NCI-H2029 treated with DMSO at 0.1 percent for 48 hours (cell line): ENCODE data around the gene GPC6.
A peak's percentile ranks its signal among the peaks of the same experiment; 100 is the strongest.
"Not testable (repeated sequence)": the region's sequence is repeated elsewhere in the genome, so short reads cannot be mapped to it uniquely, and the experiment has no call there.

Experiments used
- DNase-seq: peaks from one replicate; lab custom pipeline; 2025; lab: John Stamatoyannopoulos, UW

GPC6 gene

DNA sequence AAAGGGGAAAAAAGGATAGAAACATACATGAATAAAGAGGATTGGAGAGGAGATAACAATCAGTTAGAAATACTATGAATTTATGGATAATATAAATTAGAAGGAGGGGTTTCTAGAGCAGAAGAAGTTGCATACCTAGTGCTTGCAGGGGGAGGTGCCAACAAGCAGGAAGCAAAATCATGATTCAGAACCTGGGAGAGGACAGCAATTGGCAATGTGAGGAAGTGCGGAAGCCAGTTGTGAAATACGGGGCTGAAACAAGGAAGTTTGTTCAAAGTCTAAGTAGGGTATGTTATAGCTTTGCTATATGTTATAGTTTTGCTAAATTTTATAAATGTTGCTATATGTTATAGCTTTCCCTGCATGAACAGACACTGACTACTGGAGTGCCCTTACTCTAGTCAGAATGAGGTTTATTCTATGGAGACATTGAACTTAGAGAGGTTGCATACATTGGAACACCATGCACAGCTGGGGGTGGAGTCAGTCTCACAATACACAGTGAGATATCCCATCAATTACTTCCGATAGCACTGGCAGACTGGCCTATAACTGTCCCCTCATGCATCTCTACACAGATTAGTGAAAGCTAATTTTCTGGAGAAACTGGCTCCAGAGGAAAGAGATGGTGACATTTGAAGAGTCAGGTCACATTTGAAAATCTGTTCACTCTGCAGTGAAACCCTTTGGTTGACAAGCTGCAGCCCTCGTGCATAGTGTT, 92.1 kb downstream of the GPC6 start:
- no peak for DNase-seq

DNA sequence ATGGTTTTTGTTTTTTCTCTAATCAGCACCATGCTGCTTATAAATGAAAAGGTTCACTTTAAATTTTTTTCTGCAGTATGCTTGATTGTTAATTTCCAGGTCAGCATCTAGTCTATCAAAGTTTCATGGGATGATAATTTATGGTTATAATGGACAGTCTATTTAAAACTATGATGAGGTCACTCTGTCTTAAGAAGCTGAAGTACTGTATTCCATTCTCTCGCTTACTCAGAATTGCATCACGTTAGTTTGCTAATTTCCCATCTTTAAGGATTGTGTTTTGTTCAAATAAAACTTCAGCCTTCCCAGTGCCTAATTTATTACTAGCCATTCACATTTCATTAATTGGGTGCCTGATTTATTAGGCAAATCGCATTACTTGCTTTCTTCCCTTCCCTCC, 94.3 kb downstream of the GPC6 start:
- no peak for DNase-seq

- not testable (repeated sequence) for DNase-seq
These were observed 97.3 kb downstream of the GPC6 start for GRCh38 chr13:93323880-93324279.

- no peak for DNase-seq
These were observed 99.0 kb downstream of the GPC6 start for GRCh38 chr13:93325303-93326233.

DNA sequence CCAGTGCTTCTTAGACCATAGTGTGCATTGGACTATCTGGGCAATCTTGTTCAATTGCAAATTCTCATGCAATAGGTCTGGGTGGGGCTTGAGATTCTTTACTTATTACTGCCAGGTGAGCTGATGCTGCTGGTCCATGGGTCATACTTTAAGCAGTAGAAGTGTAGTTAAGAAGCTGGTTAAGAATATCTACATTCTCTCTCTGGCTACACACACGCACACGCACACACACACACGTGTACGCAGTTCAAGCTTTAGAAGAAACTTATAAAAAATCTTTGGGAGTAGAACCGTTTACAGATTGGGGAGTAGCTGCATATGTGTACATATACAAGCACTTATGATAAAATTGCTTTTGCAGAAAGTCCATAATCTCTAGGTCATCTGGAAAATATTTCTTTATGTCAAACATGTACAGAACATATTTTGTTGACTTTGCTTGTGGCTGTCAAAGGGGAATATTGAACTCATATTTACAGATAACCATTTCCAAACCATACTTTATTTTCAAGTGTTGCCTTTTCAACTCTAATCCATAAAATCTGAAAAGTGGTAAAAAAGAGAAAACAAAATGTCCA, 99.7 kb downstream of the GPC6 start:
- DNase-seq, result no peak

DNA sequence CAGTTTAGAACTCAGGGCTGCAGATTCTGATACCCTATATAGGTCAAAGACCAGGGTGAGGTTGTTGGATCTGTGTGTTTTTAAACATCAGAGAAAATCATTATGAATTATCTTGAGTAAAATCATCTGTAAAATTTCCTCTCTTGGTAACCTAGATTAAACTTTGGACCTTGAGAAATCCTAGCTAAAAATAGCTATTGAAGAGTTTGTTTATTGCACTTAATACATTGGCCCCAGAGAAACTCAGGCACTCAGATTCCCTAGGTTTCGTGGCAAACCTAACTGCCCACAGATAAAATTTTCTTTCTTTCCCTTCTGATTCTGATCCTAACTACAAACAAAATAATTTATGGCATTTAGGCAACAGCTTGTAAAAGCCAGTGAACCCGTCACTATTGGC, 102.3 kb downstream of the GPC6 start:
- DNase-seq, result no peak

DNA sequence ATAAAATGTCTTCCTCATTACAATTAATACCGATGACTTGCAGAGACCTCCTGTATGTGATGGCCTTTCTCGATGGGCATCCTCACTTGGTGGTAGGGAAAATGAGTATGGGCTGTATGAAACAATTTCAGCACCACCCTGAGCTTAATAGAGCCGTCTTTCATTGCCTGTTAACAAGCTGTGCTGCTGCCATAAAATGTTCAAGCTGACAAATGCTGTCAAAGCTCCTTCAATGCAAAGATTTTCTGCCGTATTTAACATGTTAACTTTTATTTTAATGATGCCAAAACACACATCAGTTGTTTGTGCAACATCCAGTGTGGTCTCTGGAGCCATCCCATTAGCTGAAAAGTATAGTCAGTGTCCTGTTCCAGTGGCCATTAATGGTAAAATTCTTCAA, 110.1 kb downstream of the GPC6 start:
- DNase-seq, result no peak

DNA sequence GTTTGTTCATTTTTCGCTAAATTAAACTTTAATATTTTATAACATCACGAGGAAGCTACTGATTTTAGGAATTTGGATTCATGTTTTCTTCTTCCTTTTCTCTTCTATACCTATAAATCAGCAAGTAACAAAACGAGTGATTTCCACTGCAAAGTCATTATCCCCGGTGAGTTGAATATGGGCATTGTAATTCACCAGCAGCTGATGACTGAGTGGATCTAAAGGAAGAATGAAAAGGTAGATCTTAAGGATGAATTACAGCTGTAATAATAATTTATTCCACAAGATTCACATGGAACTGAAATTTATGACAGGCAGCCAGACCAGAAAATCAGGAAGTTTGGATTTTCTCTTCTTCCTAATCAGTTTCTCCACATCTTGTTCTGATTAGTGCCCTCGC, 111.4 kb downstream of the GPC6 start:
- no peak for DNase-seq

- DNase-seq, result no peak
These were observed 112.3 kb downstream of the GPC6 start for GRCh38 chr13:93338906-93339305.

- no peak for DNase-seq
These were observed 112.9 kb downstream of the GPC6 start for GRCh38 chr13:93339550-93339949.

DNA sequence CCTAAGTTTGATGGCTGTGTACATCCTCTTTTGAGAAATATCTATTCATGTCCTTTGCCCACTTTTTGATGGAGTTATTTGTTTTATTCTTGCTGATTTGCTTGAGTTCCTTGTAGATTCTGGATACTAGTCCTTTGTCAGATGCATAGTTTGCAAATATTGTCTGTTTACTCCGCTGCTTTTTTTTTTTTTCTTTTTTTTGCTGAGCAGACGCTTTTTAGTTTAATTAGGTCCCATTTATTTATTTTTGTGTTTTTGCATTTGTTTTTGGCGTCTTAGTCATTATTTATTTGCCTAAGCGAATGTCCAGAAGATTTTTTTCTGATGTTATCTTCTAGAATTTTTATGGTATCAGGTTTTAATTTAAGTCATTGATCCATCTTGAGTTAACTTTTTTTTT, 114.9 kb downstream of the GPC6 start:
- no peak for DNase-seq

GRCh38 chr13:93343097-93343496, 116.5 kb downstream of the GPC6 start:
- no peak for DNase-seq

DNA sequence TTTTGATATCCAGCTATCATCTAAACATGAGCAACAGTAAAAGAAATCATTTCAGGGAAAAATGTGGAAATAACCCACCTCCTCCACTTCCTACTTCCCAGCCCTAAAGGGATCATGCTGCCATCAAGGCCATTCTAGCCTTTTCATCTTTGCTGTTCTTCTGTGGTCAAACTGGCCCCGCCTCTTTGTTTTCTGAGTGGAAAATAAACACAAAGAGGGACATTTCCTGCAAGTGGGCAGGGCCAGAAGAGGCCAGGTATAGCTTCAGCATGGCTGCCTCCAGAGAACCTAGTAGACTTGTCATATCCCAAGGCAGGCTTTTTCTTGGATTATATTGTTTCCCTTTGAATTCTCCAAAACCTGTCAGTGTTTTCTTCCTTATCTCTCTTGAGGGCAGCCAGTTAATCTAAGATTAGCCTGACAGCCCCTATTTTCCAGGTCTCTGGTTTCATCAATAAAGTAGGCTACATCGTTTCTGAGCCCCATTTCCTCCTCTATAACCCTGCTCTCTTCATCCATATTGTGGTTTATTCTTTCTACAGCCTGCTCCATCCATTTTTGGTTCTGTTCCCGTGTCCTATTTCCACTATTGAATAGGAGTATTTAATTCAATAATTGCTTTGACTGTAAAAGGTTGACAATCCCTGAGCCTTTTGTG, 117.6 kb downstream of the GPC6 start:
- DNase-seq, result peak; percentile 49

DNA sequence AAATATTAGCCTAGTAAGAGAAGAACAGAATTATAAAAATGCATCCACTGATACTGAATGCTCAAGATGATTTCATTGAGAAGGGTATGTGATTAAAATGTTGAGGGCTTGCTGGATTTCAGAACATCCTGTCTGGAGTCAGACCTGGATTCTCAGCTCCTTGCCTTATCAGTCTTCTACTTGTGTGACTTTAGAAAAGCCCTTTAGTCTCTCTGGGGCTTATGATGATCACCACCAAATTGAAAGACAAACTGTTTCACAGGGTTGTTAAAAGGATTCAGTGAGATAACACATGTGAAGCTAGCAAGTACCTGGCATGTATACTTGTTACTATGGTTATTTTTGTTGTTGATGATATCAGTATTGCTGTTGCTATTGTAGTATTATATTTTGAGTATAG, 118.4 kb downstream of the GPC6 start:
- DNase-seq, result no peak

- no peak for DNase-seq
These were observed 119.2 kb downstream of the GPC6 start for GRCh38 chr13:93345770-93346169.

GRCh38 chr13:93352616-93353015, 126.0 kb downstream of the GPC6 start:
- DNase-seq, result no peak

GRCh38 chr13:93355094-93355493, 128.5 kb downstream of the GPC6 start:
- DNase-seq, result peak; percentile 73

DNA sequence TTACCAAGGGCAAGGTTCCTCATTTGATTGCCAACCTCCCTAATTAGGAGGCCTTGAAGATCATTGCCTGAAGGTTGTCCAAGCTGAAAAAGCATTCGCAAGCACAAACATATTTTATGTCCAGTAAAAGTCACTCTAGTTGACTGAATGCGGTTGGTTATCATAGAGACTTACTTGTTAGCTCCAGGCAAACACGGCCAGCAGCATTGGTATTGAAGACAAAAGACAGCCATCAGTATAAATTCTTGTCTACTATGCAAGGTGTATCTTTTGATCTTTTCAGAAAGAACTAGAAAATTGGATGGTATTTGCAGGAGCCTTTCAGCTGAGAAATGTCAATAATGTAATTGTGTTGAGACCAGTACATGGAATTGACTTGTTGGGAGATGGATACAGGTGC, 129.9 kb downstream of the GPC6 start:
- peak; percentile 63 for DNase-seq

- DNase-seq, result no peak
These were observed 133.4 kb downstream of the GPC6 start for GRCh38 chr13:93360021-93360420.

- peak; percentile 39 for DNase-seq
These were observed 135.1 kb downstream of the GPC6 start for GRCh38 chr13:93361703-93362102.

- DNase-seq, result no peak
These were observed 137.6 kb downstream of the GPC6 start for GRCh38 chr13:93364166-93364565.

GRCh38 chr13:93368296-93368695, 141.7 kb downstream of the GPC6 start:
- no peak for DNase-seq
